ENCODE data around the gene ZBTB9.

DNA sequence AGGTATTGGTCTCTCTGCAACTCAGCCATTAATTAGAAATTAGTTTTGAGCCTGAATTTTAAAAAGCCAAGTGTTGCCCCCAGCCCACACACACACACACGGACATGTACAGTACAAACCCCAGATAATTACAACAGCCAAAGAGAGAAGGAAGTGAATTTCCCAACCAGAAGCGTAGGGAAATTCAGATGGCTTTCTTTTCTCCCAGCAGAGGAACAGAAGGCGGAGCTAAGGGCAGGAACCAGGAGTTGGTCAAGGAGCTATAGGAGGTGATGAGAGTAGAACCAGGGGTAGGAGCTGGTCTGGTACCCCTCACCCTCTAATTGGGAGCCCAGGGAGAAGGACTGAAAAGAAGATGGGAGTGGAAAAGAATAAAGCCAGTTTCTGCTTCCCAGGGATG, 3.9 kb upstream of the ZBTB9 start:
- TF ChIP-seq POLR2A (IDR thresholded peaks at IDR 0.05) (no peak), POLR2AphosphoS5 (IDR thresholded peaks at IDR 0.05) (no peak), CTCF (IDR thresholded peaks at IDR 0.05) (no peak)
